HG03469 (cell line): Measurements from ENCODE around the gene SLC5A5.
"Not testable (repeated sequence)": the region's sequence is repeated elsewhere in the genome, so short reads cannot be mapped to it uniquely, and the experiment has no call there.

Experiments used
- ATAC-seq: cut with Tn5 transposase; IDR thresholded peaks from one replicate; pipeline ENCODE4 v1.9.1; 2021; ENCODE audit warnings: mild to moderate bottlenecking, moderate library complexity, moderate number of reproducible peaks; ENCODE audit not compliant: unreplicated experiment

SLC5A5 gene

DNA sequence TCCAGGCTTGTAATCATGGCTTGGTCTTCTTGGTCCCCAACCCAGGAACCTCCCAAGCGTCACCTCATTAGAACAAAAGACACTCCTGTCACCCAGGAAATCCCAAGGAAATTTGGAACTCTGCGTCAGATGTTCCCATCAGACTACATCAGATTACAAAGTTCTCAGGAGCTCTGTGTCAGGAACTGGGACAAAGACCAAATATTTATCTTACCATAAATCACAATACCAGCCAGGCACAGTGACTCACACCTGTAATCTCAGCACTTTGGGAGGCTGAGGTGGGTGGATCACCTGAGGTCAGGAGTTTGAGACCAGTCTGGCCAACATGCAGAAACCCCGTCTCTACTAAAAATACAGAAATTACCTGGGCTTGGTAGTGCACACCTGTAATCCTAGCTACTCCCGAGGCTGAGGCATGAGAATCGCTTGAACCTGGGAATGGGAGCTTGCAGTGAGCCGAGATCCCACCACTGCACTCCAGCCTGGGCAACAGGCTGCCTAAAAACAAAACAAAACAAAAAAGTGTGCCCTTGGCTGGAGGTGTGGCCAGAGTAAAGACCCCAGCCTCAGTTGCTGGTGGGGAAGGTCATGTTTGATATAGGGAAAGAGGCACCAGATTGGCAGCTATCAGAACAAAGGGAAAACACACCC lies 44.3 kb downstream of the SLC5A5 start:
- ATAC-seq: no peak

DNA sequence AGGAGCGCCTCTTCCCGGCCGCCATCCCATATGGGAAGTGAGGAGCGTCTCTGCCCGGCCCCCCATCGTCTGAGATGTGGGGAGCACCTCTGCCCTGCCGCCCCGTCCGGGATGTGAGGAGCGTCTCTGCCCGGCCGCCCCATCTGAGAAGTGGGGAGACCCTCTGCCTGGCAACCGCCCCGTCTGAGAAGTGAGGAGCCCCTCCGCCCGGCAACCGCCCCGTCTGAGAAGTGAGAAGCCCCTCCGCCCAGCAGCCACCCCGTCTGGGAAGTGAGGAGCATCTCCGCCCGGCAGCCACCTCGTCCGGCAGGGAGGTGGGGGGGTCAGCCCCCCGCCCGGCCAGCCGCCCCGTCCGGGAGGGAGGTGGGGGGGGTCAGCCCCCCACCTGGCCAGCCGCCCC lies 46.4 kb downstream of the SLC5A5 start:
- ATAC-seq: not testable (repeated sequence)

- not testable (repeated sequence) for ATAC-seq
Measured at GRCh38 chr19:17919122-17919521, 47.4 kb downstream of the SLC5A5 start.

DNA sequence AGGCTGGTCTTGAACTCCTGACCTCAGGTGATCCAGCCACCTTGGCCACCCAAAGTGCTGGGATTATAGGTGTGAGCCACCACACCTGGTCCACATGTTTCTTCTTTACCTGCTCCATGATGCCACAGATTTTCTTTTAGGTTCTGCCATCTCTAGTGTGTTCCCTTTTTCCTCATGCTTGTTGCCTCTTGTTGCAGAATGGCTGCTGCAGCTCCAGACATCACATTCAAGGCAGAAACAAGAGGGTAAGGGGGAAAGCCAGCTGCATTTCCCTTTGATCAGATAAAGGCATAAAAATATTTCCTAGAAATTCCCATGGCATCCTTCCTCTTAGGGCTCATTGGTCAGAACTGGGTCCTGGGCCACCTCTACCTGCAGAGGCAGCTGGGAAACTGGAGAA lies 48.8 kb downstream of the SLC5A5 start:
- ATAC-seq: no peak

DNA sequence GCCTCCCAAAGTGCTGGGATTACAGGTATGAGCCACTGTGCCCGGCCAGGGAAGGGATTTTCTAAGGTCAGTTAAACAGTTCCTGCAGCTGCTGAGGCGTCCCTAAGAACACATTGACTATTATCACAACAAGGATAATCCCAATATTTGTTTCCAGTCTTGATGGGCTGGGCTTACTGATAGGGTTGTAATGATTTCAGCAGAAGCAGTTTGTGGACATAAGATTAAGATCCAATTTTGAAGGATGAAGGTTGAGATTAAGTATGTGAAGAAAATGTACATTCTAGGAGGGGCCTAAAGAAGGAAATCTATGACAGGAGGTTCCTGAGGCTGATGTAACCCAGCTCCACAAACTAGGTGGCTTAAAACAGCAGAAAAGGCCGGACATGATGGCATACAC lies 50.4 kb downstream of the SLC5A5 start:
- no peak for ATAC-seq

GRCh38 chr19:17926044-17926443 lies 54.3 kb downstream of the SLC5A5 start:
- no peak for ATAC-seq

- ATAC-seq: no peak
Measured at GRCh38 chr19:17929056-17929455, 57.3 kb downstream of the SLC5A5 start.

DNA sequence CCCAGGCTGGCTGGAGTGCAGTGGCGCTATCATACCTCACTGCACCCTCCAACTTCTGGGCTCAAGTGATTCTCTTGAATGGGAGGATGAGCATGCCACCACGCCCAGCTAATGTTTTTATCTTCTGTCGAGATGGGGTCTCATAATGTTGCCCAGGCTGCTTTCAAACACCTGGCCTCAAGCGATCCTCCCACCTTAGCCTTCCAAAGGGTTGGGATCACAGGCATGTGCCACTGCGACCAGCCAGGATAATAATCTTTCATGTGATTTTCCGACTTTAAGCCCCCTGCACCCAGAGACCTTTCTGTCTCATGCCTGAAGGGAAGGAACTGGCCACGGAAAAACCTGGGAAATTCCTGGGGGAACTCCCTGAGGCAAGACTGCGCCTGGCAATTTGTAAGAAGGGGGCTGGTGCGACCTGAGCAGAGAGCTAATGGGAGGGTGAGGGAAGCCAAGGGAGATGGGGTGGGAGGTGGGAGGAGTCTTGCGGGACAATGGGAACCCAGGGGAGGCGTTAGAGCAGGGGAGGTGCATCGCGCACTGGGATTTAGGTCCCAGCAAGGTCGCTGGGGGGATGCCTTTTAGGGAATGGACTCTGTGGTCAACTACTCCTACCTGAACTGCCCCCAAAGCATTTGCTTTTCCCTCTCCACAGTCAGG lies 59.9 kb downstream of the SLC5A5 start:
- no peak for ATAC-seq

DNA sequence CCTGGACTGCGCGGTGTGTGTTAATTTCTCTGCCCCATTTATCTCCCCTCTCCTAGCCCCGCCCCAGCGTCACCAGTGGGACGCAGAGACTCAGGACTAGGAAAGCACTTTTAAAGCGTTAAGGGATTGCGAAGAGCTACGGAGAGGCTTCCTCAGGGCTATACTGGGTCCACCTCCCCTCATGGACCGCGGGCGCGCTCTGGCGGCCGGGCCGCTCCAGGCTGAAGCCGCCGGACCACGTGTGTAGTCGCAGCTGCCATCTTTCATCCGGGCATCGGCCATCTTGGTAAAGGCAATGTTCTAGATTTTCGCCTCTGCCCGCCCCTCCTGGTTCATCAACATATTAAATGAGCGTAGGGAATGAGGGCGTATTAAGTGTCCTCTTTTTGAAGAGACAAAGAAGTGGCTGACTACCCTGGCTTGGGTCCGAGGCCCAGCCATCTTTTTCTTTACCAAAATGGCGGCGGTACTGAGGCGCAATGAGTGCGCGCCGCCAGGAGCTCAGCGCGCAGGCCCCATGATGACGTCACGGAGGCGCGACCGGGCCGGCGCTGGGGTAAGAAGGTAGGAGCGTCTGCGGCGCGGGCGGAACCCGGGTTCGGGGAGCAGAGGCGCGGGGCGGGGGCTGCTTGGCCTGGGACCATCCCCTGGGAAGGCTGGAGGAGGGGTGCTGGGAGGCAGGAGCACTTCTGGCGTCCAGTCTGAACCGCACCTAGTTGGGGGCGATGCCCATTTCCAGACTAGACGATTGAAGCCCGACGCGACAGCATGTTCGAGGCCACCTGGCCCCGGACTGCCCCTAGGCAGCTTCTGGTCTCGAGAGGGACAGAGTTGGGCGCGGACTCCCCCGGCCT lies 61.0 kb downstream of the SLC5A5 start, which contains the start of gene CCDC124:
Gene CCDC124, plus strand, starts transcription at position 531 of the 854 bp plus-strand sequence. CDS start 3,406 bp downstream, outside the sequence.
- ATAC-seq: peak; percentile 61

DNA sequence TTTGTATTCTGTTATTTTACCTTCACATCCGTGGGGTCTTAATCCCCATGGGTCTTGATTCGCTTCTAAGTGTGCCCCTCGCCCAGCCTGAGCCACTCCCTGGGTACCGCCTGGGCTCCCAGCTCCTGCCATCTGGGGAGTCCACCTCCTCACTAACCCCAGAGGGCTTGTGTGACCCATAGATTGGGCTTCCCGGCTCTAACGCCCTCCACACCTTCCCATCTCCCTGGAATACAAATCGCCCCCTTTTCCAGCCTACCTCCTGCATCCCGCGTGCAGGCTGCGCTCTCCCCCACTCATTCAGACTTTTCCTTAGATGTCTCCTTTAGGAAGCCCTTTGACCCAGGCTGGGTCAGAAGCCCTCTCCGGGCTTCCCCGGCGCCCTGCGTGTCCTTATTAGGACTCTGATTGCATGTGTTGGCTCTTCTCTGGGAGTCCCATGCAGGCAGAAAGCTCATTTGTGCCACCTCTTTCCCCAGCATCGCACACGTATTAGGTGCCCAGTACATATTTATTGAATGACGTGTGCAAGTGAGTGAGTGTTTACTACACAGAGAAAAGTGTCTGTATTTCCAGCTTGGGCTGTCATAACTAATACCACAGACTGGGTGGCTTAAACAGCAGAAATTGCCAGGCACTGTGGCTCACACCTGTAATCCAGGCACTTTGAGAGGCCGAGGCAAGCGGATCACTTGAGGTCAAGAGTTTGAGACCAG lies 61.8 kb downstream of the SLC5A5 start:
- ATAC-seq: no peak

GRCh38 chr19:17936379-17936778 lies 64.6 kb downstream of the SLC5A5 start:
- no peak for ATAC-seq

- ATAC-seq: no peak
Measured at GRCh38 chr19:17937371-17937900, 65.7 kb downstream of the SLC5A5 start.

- no peak for ATAC-seq
Measured at GRCh38 chr19:17938092-17938845, 66.5 kb downstream of the SLC5A5 start.

- no peak for ATAC-seq
Measured at GRCh38 chr19:17942181-17942580, 70.4 kb downstream of the SLC5A5 start.

- no peak for ATAC-seq
Measured at GRCh38 chr19:17942582-17943273, 71.0 kb downstream of the SLC5A5 start.

GRCh38 chr19:17943274-17944221 lies 71.8 kb downstream of the SLC5A5 start:
- ATAC-seq: no peak

- ATAC-seq: no peak
Measured at GRCh38 chr19:17944301-17944700, 72.6 kb downstream of the SLC5A5 start.
